Mesenchymal stem cell (in vitro differentiated cells and primary cell): ENCODE results near the gene FGR.

Experiments
- DNase-seq: peaks from one replicate; pipeline ENCODE4 v3.0.0-alpha.2; 2013
- H2AFZ ChIP-seq: one replicate; pipeline ENCODE4 v1.6.1; 2013; ENCODE audit warnings: low read depth, mild to moderate bottlenecking, control low read depth, inconsistent platforms, low read length, moderate library complexity
- H2AK5ac ChIP-seq: 2 replicates; pipeline ENCODE4 v1.6.1; 2013; ENCODE audit warnings: low read length, moderate library complexity, mild to moderate bottlenecking, inconsistent platforms; ENCODE audit not compliant: severe bottlenecking
- H2BK120ac ChIP-seq: one replicate; pipeline ENCODE4 v1.6.1; 2013; ENCODE audit warnings: low read depth, mild to moderate bottlenecking, inconsistent platforms, low read length, moderate library complexity
- H2BK12ac ChIP-seq, 2 experiments: one replicate each; pipeline ENCODE4 v1.6.1; 2013; ENCODE audit warnings: inconsistent platforms in 2 of 2, low read length in 2 of 2, mild to moderate bottlenecking in 2 of 2, moderate library complexity in 2 of 2, control low read depth in 1 of 2
- H2BK15ac ChIP-seq: one replicate; pipeline ENCODE4 v1.6.1; 2013; ENCODE audit warnings: mild to moderate bottlenecking, low read depth, inconsistent platforms; ENCODE audit not compliant: poor library complexity, severe bottlenecking
- H2BK5ac ChIP-seq: 2 replicates; pipeline ENCODE4 v1.6.1; 2013; ENCODE audit warnings: low read depth, mild to moderate bottlenecking, low read length, control low read depth, inconsistent platforms; ENCODE audit not compliant: poor library complexity, severe bottlenecking
- H3K14ac ChIP-seq, 2 experiments: one replicate each; pipeline ENCODE4 v1.6.1; 2013; ENCODE audit warnings: inconsistent platforms in 2 of 2, low read length in 2 of 2, control low read depth in 1 of 2, mild to moderate bottlenecking in 1 of 2, moderate library complexity in 1 of 2
- H3K18ac ChIP-seq, 2 experiments: one replicate each; pipeline ENCODE4 v1.6.1; 2013; ENCODE audit warnings: inconsistent platforms in 2 of 2, low read length in 2 of 2, control low read depth in 1 of 2, low read depth in 1 of 2, mild to moderate bottlenecking in 1 of 2
- H3K23ac ChIP-seq, 2 experiments: one replicate each; pipeline ENCODE4 v1.6.1; 2013; ENCODE audit warnings: inconsistent platforms in 2 of 2, low read length in 2 of 2, mild to moderate bottlenecking in 2 of 2, moderate library complexity in 2 of 2, control low read depth in 1 of 2
- H3K27ac ChIP-seq: 2 replicates; pipeline ENCODE4 v1.5.1; 2013; ENCODE audit warnings: mild to moderate bottlenecking, moderate library complexity, low read length, control low read depth, inconsistent platforms; ENCODE audit not compliant: poor library complexity, severe bottlenecking
- H3K27me3 ChIP-seq, 2 experiments: 2 replicates each; pipeline versions ENCODE4 v1.6.1 to v1.7.0; 2013; ENCODE audit warnings: low read length in 2 of 2, mild to moderate bottlenecking in 2 of 2, moderate library complexity in 2 of 2, control low read depth in 1 of 2, inconsistent platforms in 1 of 2; ENCODE audit not compliant: control insufficient read depth in 1 of 2, insufficient read depth in 1 of 2
- H3K36me3 ChIP-seq, 2 experiments: 2 replicates each; pipeline versions ENCODE4 v1.6.1 to v1.7.0; 2013; ENCODE audit warnings: low read length in 2 of 2, control low read depth in 1 of 2, inconsistent platforms in 1 of 2, low read depth in 1 of 2, mild to moderate bottlenecking in 1 of 2; ENCODE audit not compliant: insufficient read depth in 2 of 2, control insufficient read depth in 1 of 2
- H3K4ac ChIP-seq, 2 experiments: one replicate each; pipeline ENCODE4 v1.6.1; 2013; ENCODE audit warnings: inconsistent platforms in 2 of 2, low read length in 2 of 2, mild to moderate bottlenecking in 2 of 2, moderate library complexity in 2 of 2, control low read depth in 1 of 2, low read depth in 1 of 2
- H3K4me1 ChIP-seq: 2 replicates; pipeline ENCODE4 v1.6.1; 2013; ENCODE audit warnings: low read depth, low read length, control low read depth; ENCODE audit not compliant: control insufficient read depth, insufficient read depth
- H3K4me2 ChIP-seq: 2 replicates; pipeline ENCODE4 v1.6.1; 2013; ENCODE audit warnings: low read length, mild to moderate bottlenecking, inconsistent platforms; ENCODE audit not compliant: poor library complexity, severe bottlenecking
- H3K4me3 ChIP-seq, 2 experiments: 2 replicates each; pipeline versions ENCODE4 v1.5.1 to v1.7.0; 2013; ENCODE audit warnings: low read length in 2 of 2, mild to moderate bottlenecking in 2 of 2, control low read depth in 1 of 2, low read depth in 1 of 2; ENCODE audit not compliant: insufficient read depth in 1 of 2
- H3K79me1 ChIP-seq: replicated peaks from 2 replicates; pipeline ENCODE4 v1.6.1; 2013; ENCODE audit warnings: mild to moderate bottlenecking, control low read depth, low read length, inconsistent platforms; ENCODE audit not compliant: poor library complexity, severe bottlenecking
- H3K9ac ChIP-seq: 2 replicates; pipeline ENCODE4 v1.7.0; 2013; ENCODE audit warnings: mild to moderate bottlenecking, low read length, moderate library complexity
- H3K9me3 ChIP-seq: 2 replicates; pipeline ENCODE4 v1.7.0; 2013; ENCODE audit warnings: mild to moderate bottlenecking, low read length; ENCODE audit not compliant: control insufficient read depth
- H4K8ac ChIP-seq: one replicate; pipeline ENCODE4 v1.6.1; 2013; ENCODE audit warnings: inconsistent platforms, mild to moderate bottlenecking, low read length, moderate library complexity
- H4K91ac ChIP-seq: one replicate; pipeline ENCODE4 v1.6.1; 2013; ENCODE audit warnings: mild to moderate bottlenecking, low read length, inconsistent platforms
- WGBS: methylation state at CpG from one replicate; pipeline ENCODE4 v1.1.7; 2013; ENCODE audit warnings: mixed read lengths; 5-methylcytosine and 5-hydroxymethylcytosine counted together

FGR gene

GRCh38 chr1:27664291-27664690, 29.3 kb upstream of the FGR start:
- no peak overlapping the region for H3K27ac ChIP-seq
- no peak overlapping the region for H3K14ac ChIP-seq
- H3K4me3 ChIP-seq = no peak overlapping the region
- no peak overlapping the region for H2AK5ac ChIP-seq
- peaks cover 9% of the 10 kb centered on the region for H3K4me1 ChIP-seq
- no peak overlapping the region for H3K4me2 ChIP-seq
- H2AFZ ChIP-seq = no peak overlapping the region
- no peak overlapping the region for H2BK15ac ChIP-seq
- H3K4ac ChIP-seq = no peak overlapping the region
- H4K91ac ChIP-seq = no peak overlapping the region
- 56% methylated on average over 8 of the region's 8 CpGs for WGBS
- no peaks in the 10 kb centered on the region for H3K27me3 ChIP-seq
- peaks cover 0 to 40% of the 10 kb centered on the region in 2 experiments for H3K36me3 ChIP-seq
- H2BK12ac ChIP-seq = no peak overlapping the region
- no peaks in the 10 kb centered on the region for H3K79me1 ChIP-seq
- H4K8ac ChIP-seq = no peak overlapping the region
- H3K23ac ChIP-seq = no peak overlapping the region
- no peak for DNase-seq
- no peak overlapping the region for H3K18ac ChIP-seq
- no peak overlapping the region for H3K9ac ChIP-seq
- no peak overlapping the region for H2BK5ac ChIP-seq
- H2BK120ac ChIP-seq = no peak overlapping the region
- H3K9me3 ChIP-seq = no peaks in the 10 kb centered on the region

- Histone ChIP-seq H4K8ac (peak overlapping the region; percentile 72), H3K14ac (peak overlapping the region in 1 of 2 experiments; percentile 93), H2BK120ac (peak overlapping the region; percentile 22), H3K9me3 (no peaks in the 10 kb centered on the region), H3K4ac (peak overlapping the region in 1 of 2 experiments; percentile 47), H4K91ac (peak overlapping the region; percentile 88), H2AFZ (peak overlapping the region; percentile 83), H2BK15ac (peak overlapping the region; percentile 17), H2BK12ac (peak overlapping the region; percentile 65 to 93), H3K27me3 (no peaks in the 10 kb centered on the region), H3K79me1 (no peaks in the 10 kb centered on the region), H3K4me3 (no peak overlapping the region), H3K9ac (peak overlapping the region; percentile 66), H2AK5ac (no peak overlapping the region), H3K18ac (peak overlapping the region; percentile 37 to 84), H3K4me1 (peaks cover 12% of the 10 kb centered on the region), H3K23ac (peak overlapping the region in 1 of 2 experiments; percentile 23), H3K36me3 (peaks cover 0 to 28% of the 10 kb centered on the region in 2 experiments), H2BK5ac (no peak overlapping the region), H3K27ac (no peak overlapping the region), H3K4me2 (no peak overlapping the region)
- 25% methylated on average over 11 of the region's 12 CpGs for WGBS
- peak; percentile 87 for DNase-seq
These were observed 27.9 kb upstream of the FGR start for GRCh38 chr1:27662707-27663393.

- DNase-seq = no peak
- H2AK5ac ChIP-seq = no peak overlapping the region
- H3K9me3 ChIP-seq = no peaks in the 10 kb centered on the region
- peak overlapping the region; percentile 37 to 84 for H3K18ac ChIP-seq
- peak overlapping the region; percentile 88 for H4K91ac ChIP-seq
- peak overlapping the region; percentile 66 for H3K9ac ChIP-seq
- H3K4me1 ChIP-seq = peaks cover 12% of the 10 kb centered on the region
- H3K4ac ChIP-seq = peak overlapping the region in 1 of 2 experiments; percentile 47
- H3K79me1 ChIP-seq = no peaks in the 10 kb centered on the region
- no peak overlapping the region for H2BK5ac ChIP-seq
- H3K4me3 ChIP-seq = no peak overlapping the region
- H3K14ac ChIP-seq = no peak overlapping the region
- H4K8ac ChIP-seq = peak overlapping the region; percentile 72
- no peak overlapping the region for H3K23ac ChIP-seq
- peaks cover 0 to 22% of the 10 kb centered on the region in 2 experiments for H3K36me3 ChIP-seq
- WGBS = 91% methylated on average over 5 of the region's 5 CpGs
- peak overlapping the region; percentile 22 for H2BK120ac ChIP-seq
- no peak overlapping the region for H3K27ac ChIP-seq
- no peak overlapping the region for H2BK15ac ChIP-seq
- H3K4me2 ChIP-seq = no peak overlapping the region
- H3K27me3 ChIP-seq = no peaks in the 10 kb centered on the region
- peak overlapping the region; percentile 2 to 59 for H2BK12ac ChIP-seq
- no peak overlapping the region for H2AFZ ChIP-seq
These were observed 27.3 kb upstream of the FGR start for GRCh38 chr1:27662261-27662660.

GRCh38 chr1:27661412-27662075, 26.6 kb upstream of the FGR start:
- peak overlapping the region; percentile 0 for H2BK15ac ChIP-seq
- H4K8ac ChIP-seq = peak overlapping the region; percentile 15
- no peak for DNase-seq
- H3K36me3 ChIP-seq = peaks cover 0 to 17% of the 10 kb centered on the region in 2 experiments
- no peak overlapping the region for H3K4me3 ChIP-seq
- no peak overlapping the region for H2BK120ac ChIP-seq
- peaks cover 12% of the 10 kb centered on the region for H3K4me1 ChIP-seq
- H2BK12ac ChIP-seq = no peak overlapping the region
- no peak overlapping the region for H3K4me2 ChIP-seq
- no peaks in the 10 kb centered on the region for H3K9me3 ChIP-seq
- WGBS = 99% methylated on average over 8 of the region's 8 CpGs
- no peak overlapping the region for H4K91ac ChIP-seq
- H3K9ac ChIP-seq = peak overlapping the region; percentile 22
- no peak overlapping the region for H3K27ac ChIP-seq
- H3K14ac ChIP-seq = no peak overlapping the region
- H3K79me1 ChIP-seq = no peaks in the 10 kb centered on the region
- H2BK5ac ChIP-seq = no peak overlapping the region
- no peak overlapping the region for H2AFZ ChIP-seq
- no peak overlapping the region for H3K18ac ChIP-seq
- H2AK5ac ChIP-seq = no peak overlapping the region
- no peaks in the 10 kb centered on the region for H3K27me3 ChIP-seq
- no peak overlapping the region for H3K4ac ChIP-seq
- no peak overlapping the region for H3K23ac ChIP-seq
